ENCODE data around the gene ACTR3C. TPM values are rescaled to one million over a fixed set of nuclear protein-coding genes. Genes with fewer than 3 reads are reported as not detected.
A peak's percentile ranks its signal among the peaks of the same experiment; 100 is the strongest.
"Not testable (repeated sequence)": the region's sequence is repeated elsewhere in the genome, so short reads cannot be mapped to it uniquely, and the experiment has no call there.

Gene ACTR3C
- total RNA-seq, 1 donor from 2014 or later, result 27.6 TPM

DNA sequence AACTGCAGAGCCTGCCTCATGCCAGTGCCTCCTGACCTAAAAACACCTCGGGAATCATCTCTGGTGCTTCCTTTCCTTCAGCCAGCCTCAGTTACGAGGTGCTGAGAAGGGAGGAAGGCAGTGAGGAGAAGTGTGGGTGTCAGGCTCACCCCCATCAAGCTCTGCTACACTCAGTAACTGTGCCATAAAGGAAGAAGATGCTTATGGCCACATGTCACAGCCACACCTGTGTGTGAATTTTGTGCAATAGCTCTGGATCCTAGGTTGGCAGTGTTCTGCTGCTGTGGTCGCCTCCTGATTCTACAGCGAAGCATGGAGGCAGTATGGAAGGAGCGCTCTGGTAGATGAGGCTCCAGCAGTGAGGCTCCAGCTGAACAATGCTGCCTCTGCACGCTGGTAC lies 34.5 kb downstream of the ACTR3C start:
- not testable (repeated sequence) for ATAC-seq; DNase-seq (ENCODE audit: low spot score)

DNA sequence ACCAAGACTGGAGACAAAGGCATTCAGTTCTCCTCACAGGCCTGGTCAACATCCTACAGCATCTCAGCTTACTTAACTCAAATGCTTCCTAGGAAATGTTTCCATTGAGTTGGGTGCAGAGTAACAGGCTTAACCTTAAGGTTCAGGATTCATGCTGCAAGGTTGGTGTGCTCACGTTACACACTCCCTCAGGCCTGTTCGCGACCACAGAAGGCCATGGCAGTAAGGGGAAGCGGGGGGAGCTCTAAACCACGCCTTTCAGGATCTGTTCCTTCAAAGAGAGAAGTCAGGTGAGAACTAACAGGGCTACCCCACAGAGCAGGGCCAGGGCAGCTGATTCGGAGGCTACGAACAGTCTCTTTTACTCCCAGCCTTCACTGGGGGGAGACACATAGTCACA lies 35.5 kb downstream of the ACTR3C start:
- not testable (repeated sequence) for ATAC-seq; DNase-seq (ENCODE audit: low spot score)

DNA sequence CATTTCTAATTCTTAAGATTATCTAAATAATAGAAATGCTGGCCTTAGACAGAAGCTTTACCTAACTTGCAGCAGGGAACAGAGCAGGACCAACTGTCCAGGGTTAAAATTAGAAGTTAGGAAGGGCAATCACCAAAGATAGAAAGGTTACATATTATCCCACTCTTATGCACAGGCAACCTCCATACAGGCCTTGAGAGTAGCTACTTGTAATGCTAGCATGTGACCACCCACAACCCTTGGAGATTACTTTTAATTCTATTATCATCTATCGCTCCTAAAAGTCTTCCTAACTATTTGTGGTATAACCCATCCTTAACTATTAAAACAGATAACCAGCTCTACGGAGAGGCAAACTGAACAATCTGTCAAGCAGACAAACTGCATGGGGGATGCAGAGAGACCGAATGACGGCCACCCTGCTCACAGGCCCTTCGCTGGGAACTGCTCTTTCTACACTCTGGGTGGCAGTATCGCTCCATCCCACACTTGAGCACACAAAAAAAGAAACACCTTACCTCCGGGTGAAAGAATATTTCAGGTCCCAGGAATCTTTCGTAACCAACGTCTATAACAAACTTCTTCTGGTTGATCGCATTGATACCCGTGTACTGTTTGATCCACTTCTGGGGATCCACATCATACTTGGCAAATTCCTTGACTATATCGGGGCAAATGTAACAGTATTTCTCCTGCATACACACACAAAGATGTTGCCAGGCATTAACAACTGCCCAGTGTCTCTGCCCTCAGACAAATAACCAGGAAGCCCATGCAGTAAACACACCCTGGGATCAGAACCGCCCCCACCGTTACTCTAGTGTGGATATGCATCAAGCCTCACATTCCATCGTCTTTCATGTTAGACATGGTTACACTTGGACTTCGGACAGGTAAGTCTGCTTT lies 37.2 kb downstream of the ACTR3C start:
- DNase-seq (ENCODE audit: low spot score), result not testable (repeated sequence)
- ATAC-seq, result peak; percentile 97

DNA sequence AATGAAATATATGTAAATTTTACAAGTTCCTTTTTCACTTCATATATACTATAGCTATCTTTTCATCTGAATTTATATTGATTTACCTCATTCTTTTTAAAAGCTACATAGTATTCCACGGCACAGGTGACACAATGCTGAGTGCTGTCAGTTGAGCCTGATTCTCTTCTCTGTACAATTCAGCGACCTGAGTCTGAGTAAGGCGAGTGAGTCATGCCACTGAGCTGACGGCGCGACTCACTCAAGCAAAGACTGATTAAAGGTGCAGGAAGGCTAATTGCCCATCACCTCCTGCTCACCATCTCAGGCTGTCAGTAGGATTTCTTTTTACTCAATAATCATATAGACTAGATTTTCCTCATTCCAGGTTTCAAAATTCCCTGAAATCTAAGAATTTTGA lies 39.7 kb downstream of the ACTR3C start:
- not testable (repeated sequence) for DNase-seq (ENCODE audit: low spot score); ATAC-seq

DNA sequence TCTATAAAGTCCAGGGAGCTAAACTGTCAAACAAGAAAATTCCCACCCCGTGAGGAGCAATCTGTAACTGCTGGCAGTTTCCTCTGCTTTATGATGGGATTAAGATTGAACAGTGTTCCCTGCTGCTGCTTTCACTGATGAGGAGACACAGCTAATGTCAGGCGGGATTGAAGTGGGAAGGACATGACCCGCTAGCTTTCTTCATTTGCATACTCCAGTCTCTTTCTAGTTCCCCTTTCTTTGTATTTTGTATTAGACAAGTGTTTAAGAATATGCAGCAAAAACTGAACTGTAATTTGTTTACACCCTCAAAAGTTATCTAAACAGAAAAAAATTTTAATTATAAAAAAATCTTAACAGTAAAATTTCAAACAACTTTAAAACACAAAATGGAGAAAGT lies 40.2 kb downstream of the ACTR3C start:
- not testable (repeated sequence) for DNase-seq (ENCODE audit: low spot score); ATAC-seq

DNA sequence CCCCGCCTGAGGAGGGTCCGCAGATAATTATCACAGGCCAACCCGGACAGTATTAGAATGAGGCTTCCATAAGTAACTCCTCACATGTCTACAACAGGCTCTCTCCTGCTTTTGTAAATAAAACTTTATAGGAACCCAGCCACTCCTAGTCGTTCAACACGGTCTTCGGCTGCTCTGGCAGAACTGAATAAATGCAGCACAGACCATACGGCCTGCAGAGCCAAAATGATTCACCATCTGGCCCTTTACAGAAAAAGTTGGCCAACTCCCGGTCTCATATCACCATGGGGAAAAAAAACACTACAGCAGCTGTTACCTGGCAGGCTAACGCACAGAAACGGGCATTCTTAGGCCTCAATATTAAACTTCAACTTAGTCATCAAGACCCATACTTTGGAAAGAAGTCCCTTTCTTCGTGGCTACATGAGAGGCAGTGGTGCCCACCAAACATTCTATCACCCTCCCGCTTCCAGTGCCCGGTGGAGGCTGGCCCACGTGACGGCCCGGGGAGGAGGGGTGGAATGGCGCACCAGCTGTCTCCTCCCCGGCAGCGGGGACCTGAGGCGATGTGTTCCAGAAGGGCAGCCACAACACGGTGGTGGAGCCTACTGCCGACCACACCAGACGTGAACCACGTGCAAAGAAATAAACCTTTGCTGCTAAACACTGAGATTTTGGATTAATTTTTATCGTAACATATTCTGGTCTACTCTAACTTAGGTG lies 41.5 kb downstream of the ACTR3C start:
- not testable (repeated sequence) for DNase-seq (ENCODE audit: low spot score); ATAC-seq

DNA sequence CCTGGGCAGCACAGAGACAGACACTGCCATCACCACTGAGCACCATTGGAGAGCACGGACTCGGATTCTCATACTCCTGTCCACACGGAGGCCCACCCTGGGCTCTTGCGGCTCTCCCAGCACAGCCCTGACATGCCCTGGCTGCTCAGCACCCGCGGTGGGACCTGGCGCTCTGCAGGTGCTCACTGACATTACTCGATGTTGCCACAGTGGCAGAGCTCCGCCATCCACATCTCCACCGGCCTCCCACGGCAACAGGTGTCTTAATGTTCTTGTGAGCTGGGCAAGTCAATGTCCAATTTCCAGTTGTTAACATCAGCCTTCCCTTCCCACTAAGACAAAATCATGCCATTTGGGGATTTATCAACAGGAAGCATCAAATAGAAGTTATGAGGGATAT lies 45.0 kb downstream of the ACTR3C start:
- DNase-seq (ENCODE audit: low spot score), result not testable (repeated sequence)

DNA sequence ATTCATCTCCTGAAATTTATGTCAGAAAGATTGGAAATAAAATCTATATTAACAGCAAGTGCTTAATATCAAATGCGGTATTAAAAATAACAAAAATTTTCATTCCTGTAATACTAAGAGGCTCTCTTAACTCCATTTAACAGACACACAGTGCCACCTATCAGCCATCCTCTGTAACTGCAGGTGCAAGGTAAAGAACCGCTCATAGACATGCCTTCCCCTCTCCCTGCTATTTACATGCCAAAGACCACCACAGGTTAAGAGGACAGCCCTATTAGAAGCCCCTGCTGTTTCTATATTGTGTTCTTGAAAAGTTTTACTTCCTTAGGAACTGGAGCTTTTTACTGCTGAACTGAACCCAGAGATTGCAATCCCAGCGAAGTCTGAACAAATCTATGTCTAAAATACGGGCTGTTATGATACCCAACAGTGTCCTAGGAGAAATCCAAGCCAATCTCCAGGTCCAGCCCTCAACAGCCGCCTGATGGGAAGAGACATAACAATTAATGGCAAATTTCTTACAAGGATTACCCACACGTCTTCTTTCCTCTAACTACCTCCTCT lies 47.1 kb downstream of the ACTR3C start:
- ATAC-seq, result peak; percentile 88
- DNase-seq (ENCODE audit: low spot score), result not testable (repeated sequence)

More for the DNA sequence above, 45.0 kb downstream of the ACTR3C start:
- not testable (repeated sequence) for ATAC-seq

DNA sequence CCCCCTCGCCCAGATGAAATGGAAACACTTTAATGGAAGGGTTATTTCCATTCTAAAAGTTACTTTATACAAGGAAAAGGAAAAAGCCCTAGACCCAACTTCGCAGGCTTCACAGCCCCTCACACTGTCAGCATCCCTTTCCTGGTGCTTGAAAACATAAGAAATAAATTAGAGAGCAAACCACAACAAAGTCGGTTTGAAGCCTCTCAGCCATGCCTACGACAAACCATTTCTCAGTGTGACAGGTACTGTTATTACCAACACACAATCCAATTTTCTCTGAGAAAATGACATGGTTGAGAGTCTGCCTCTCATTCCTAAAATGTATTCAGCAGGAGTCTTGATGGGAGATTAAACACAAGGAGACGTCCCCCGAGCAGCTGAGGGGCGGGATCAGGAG lies 51.4 kb downstream of the ACTR3C start:
- not testable (repeated sequence) for DNase-seq (ENCODE audit: low spot score); ATAC-seq

DNA sequence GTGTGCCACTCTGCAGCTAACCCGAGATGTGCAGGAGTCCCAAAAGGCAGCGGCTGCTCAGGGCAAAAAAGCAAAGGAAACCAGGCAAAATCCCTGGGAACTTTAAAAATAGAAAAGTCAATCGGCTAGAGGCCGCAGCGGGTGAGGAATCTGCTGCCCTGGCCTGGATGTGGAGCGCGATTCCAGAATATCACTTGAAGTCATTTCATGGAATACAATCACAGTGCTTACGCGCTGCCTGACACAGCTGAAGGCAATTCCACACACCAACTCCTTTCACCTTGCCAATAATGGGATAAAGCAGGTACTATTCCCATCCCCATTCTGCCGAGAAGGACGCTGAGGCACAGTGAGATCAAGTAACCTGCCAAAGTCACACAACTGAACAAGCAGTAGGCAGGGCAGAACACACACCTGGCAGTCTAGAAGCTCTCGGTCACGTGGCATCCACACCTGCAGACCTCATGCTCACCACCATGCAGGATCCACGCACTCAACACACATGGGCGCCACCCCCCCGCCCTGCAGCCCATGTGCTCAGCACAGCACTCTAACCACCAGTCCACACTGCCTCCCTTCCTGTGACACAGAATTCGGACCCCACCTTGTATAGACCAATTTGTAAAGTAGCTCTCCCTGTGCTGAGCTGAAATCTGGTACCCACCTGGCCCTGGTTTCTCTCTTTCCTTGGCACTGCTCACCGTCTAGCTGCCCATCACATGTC lies 53.1 kb downstream of the ACTR3C start:
- DNase-seq (ENCODE audit: low spot score); ATAC-seq: not testable (repeated sequence)

DNA sequence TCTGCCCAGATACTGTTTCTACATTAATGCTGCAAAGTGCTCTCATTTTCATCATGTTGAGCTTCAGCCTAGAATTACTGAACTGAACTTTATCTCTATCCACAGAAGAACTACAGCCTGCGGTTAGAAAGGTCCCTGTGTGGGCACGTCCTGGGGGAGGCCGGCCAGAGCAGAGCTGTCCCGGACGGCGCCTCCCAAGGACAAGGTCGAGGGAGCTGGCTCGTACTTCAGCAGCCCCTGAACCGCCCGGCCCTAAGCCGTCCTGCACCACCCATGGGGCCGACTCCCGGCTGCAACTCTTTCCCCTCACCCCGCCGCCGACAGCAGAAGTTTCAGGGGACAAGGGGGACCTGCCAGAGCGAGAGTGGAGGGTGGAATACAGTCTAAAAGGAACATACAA lies 54.5 kb downstream of the ACTR3C start:
- DNase-seq (ENCODE audit: low spot score); ATAC-seq: not testable (repeated sequence)

DNA sequence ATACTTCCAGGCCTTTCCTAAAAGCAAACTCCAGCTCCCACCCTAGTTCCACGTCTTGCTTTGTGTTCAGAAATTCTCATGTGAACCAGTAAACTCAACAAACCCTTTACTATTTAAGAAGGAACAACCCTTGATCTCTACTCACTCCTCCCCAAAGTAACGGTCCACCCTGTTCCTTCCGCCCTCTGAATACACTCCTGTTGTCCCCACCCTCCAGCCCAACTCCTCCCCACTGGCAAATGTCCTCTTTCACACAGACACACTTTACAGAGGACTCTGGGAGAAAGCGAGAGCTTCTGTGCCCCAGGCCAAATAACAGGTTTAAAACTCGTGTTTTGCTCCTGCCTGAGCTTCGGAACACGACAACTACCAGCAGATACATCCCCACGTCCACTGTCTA lies 55.1 kb downstream of the ACTR3C start:
- ATAC-seq; DNase-seq (ENCODE audit: low spot score): not testable (repeated sequence)

DNA sequence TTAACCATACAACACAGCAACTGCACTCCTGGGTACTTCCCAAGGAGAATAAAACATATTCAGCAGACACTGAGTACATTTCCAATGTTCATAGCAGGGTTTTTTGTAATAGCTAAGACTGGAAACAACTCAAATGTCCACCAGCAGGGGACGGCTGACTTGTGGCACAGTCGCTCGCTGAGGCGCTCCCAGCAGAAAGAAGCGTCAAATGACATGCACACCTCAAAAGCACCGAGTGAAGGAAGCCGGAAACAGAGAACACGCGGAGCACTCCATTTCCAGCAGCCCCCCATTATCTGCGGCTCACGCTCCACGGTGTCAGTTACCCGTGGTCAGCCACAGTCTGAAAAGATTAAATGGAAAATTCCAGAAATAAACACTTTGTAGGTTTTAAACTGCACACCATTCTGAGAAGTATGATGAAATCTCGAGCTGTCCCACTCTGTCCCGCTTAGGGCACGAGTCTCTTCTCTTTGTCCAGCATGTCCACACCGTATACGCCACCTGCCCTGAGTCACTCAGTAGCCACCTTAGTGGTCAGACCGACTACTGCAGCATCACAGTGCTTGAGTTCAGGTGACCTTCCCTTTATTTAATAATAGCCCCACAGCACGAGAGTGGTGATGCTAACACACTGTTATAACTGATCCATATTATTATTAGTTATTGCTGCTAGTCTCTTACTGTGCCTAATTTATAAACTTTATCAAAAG lies 56.2 kb downstream of the ACTR3C start:
- not testable (repeated sequence) for DNase-seq (ENCODE audit: low spot score); ATAC-seq

DNA sequence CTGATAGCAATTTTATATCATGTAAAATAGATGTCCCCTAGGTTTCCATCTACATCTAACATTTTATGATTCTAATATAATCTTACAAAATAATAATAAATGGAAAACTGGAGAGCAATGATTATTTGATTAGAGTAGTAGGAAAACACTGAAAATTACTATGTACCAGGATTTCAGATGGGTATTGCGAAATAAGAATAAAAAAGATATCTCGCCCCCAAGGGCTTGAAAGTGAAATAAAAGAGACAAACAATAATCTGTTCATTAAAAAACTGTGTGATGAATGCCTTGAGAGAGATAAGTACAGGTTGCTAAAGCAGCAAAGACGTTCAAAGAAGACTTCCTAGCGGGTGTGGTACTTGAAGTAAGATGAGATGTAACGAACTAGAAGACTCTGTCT lies 60.7 kb downstream of the ACTR3C start:
- not testable (repeated sequence) for DNase-seq (ENCODE audit: low spot score); ATAC-seq

DNA sequence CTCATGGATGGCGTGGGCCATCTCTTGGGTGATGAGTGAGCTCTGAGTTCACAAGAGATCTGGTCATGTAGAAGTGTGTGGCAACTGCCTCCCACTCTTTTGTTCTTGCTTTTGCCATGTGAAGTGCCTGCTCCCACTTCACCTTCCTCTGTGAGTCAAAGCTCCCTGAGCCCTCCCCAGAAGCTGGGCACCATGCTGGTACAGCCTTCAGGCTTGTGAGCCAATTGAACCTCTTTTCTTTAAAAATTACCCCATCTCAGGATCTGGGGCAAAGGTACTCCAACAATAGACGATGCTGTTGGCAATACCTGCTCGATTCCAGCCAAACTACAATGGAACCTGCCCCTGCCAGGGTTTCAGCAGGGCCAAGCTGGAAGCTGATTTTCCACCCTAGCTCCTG lies 75.6 kb downstream of the ACTR3C start:
- DNase-seq (ENCODE audit: low spot score); ATAC-seq: not testable (repeated sequence)

DNA sequence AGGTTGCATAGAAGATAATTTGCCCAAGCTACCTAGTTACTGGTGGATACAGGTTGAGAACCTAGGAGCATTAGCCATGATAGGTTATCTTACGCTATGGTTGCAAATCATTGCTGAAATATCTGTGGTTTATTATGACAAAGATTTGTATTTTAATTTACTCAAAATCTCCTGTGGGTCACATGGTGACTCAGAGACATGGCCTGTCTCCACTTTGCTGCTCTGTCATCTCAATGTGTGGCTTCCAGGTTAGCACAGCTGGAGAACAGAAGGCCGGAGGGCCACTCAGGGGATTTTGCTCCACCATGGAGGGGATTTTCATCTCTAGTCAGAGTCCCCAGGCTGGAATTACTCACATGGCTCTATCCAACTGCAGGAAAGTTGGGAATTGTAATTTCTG lies 78.1 kb downstream of the ACTR3C start:
- not testable (repeated sequence) for DNase-seq (ENCODE audit: low spot score); ATAC-seq

DNA sequence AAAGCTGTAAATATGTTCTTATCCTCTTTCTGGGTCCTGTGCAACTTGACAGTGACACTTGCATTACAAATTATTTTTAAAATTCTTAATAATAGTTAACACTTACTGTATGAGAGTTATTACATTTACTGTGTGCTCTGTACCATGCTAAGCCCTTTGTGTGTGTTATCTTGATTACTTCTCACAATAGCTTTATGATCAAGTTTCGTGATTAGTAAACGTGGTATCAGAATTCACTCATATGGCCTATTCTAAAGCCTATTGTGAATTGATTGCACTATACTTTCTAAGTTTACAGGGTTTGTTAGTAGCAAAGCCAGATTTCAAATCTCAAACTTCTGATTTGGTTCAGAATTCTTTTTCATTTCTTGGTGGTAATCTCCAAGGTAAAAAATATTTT lies 80.4 kb downstream of the ACTR3C start:
- ATAC-seq; DNase-seq (ENCODE audit: low spot score): not testable (repeated sequence)

DNA sequence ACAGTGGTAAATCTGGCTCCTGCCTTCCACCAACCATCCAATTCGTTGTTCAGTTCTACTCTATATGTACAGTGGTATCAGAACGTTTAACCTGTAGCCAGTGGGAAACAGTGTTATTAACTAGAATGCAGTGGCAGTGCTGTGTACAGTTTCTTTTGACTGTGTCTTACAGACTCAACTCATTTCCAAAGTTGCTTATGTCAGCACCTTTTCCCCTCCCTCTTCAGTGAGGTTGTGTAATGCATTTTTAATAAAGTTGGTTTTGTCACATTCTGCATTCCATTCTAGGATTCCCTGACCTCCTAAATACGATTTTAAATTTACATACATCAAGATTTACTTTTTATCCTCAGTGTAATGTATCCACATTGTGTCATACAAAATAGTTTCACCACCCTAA lies 97.9 kb downstream of the ACTR3C start:
- DNase-seq (ENCODE audit: low spot score); ATAC-seq: not testable (repeated sequence)

DNA sequence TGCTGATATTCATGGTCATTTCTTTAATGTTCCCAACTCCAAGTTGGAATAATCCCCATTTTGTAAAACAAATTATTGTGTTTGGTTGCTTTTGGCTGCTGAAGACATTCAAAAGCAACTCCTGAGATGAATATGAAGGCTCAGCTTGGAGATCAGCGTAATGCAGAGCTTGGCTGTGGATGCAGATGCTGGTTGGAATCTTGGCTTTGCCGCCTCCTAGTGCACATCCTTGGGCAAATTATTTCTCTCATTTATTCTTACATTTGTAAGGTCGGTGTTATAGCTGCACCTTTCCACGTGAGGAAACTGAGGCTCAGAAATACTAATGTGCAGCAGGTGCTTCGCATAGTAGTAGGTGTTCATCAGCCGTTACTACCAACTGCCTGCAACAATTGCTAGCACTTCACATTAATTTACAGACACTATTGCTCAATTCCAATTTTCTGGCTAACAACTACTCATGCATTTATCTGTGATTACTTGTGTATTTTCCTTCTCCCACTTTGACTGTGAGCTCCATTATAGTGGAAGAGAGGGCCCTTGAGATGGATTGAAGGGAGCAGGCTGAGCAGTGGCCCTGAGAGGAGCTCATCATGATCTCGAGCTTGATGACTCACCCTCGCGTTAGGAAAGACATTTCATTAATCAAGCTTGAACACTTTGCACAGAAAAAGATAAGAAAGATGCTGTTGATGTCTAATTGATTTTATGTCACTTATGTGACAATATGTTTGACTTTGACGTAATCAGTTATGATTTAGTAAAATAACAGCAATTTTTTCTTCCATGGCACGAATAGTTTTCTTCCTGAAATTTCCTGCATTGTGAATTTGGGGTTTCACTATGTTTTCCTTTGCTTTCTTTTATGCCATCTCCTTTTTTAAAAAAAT lies 101.0 kb downstream of the ACTR3C start:
- ATAC-seq; DNase-seq (ENCODE audit: low spot score): not testable (repeated sequence)
